ENCODE data around the gene LRBA. TPM values are rescaled to one million over a fixed set of nuclear protein-coding genes. Genes with fewer than 3 reads are reported as not detected.

LRBA gene
- total and polyA plus RNA-seq, 2 donors (not counting 3 experiments of a cell fraction or from before 2014, with no cell fraction given), result 18.0 to 35.1 TPM

- ChIA-PET CTCF (interaction anchor here (0.7 to 3.1 kb wide), 18 partner anchors 8 to 650 kb away, joined by 3 to 23 read pairs (median 4); no protein-coding TSS in a partner anchor), POLR2A (no interaction called here)
- intact Hi-C loops (cut with micrococcal nuclease), result no loop called here
- no peak overlapping the region for H3K27ac ChIP-seq (ENCODE audit: insufficient read depth, low read depth, low read length)
- TF ChIP-seq, protein P1, sequence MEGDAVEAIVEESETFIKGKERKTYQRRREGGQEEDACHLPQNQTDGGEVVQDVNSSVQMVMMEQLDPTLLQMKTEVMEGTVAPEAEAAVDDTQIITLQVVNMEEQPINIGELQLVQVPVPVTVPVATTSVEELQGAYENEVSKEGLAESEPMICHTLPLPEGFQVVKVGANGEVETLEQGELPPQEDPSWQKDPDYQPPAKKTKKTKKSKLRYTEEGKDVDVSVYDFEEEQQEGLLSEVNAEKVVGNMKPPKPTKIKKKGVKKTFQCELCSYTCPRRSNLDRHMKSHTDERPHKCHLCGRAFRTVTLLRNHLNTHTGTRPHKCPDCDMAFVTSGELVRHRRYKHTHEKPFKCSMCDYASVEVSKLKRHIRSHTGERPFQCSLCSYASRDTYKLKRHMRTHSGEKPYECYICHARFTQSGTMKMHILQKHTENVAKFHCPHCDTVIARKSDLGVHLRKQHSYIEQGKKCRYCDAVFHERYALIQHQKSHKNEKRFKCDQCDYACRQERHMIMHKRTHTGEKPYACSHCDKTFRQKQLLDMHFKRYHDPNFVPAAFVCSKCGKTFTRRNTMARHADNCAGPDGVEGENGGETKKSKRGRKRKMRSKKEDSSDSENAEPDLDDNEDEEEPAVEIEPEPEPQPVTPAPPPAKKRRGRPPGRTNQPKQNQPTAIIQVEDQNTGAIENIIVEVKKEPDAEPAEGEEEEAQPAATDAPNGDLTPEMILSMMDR (IDR thresholded peaks at IDR 0.05; ENCODE audit: extremely low read depth in 1 of 2, insufficient read depth in 1 of 2, low read depth in 1 of 2, low read length in 2 of 2), result peak in 1 of 2 donors; percentile 5
- TF ChIP-seq GATA2 (IDR thresholded peaks at IDR 0.05; ENCODE audit: insufficient read depth, insufficient read length, low read depth, low read length), result no peak
- no peaks in the 10 kb centered on the region for H4K20me1 ChIP-seq (replicated peaks; ENCODE audit: control insufficient read depth, extremely low read depth, insufficient read depth, low read length)
- H3K9me1 ChIP-seq (replicated peaks; ENCODE audit: control insufficient read depth, extremely low read depth, insufficient read depth, low read length), result no peaks in the 10 kb centered on the region
- no peaks in the 10 kb centered on the region for H3K27me3 ChIP-seq (ENCODE audit: control insufficient read depth in 2 of 2, insufficient read depth in 2 of 2, low read length in 2 of 2)
- DNase-seq (ENCODE audit: low read depth, low spot score) (peak; percentile 45), FAIRE-seq (peak; percentile 59)
- no TSS peak for BruUV-seq (replicated peaks)
- no peak overlapping the region for H3K4me2 ChIP-seq (ENCODE audit: insufficient read depth, low read length)
- H3K9ac ChIP-seq (replicated peaks; ENCODE audit: extremely low read depth, insufficient read depth, low read length), result no peak overlapping the region
- H3K9me3 ChIP-seq (replicated peaks; ENCODE audit: control insufficient read depth, insufficient read depth, low read length), result no peaks in the 10 kb centered on the region
- H3K36me3 ChIP-seq (ENCODE audit: control insufficient read depth in 2 of 2, extremely low read depth in 1 of 2, insufficient read depth in 2 of 2, low read length in 2 of 2), result no peaks in the 10 kb centered on the region
- dilution Hi-C loops (cut with MboI; ENCODE audit: extremely low pct_ligation_motif_present, low sequenced_read_pairs), result no loop called here
- H3K4me1 ChIP-seq (ENCODE audit: control insufficient read depth, extremely low read depth, insufficient read depth, low read length), result no peaks in the 10 kb centered on the region
- H3K4me3 ChIP-seq (replicated peaks in 1 of 3; ENCODE audit: insufficient read depth in 1 of 3, low read depth in 1 of 3, low read length in 3 of 3), result no peak overlapping the region
- H3K79me2 ChIP-seq (ENCODE audit: control insufficient read depth, insufficient read depth, low read length), result no peaks in the 10 kb centered on the region
- H2AFZ ChIP-seq (ENCODE audit: low read depth, low read length), result no peak overlapping the region
Measured at GRCh38 chr4:150217192-150217591, 797.9 kb downstream of the LRBA start.

- dilution Hi-C loops (cut with MboI; ENCODE audit: extremely low pct_ligation_motif_present, low sequenced_read_pairs), result no loop called here
- no peak overlapping the region for H3K9ac ChIP-seq (replicated peaks; ENCODE audit: extremely low read depth, insufficient read depth, low read length)
- BruUV-seq (replicated peaks), result no TSS peak
Measured at GRCh38 chr4:150216726-150217125, 798.4 kb downstream of the LRBA start.

More at GRCh38 chr4:150216726-150217125, 798.4 kb downstream of the LRBA start:
- Histone ChIP-seq H3K36me3 (ENCODE audit: control insufficient read depth in 2 of 2, extremely low read depth in 1 of 2, insufficient read depth in 2 of 2, low read length in 2 of 2) (no peaks in the 10 kb centered on the region), H3K27ac (ENCODE audit: insufficient read depth, low read depth, low read length) (no peak overlapping the region), H3K9me3 (replicated peaks; ENCODE audit: control insufficient read depth, insufficient read depth, low read length) (no peaks in the 10 kb centered on the region), H4K20me1 (replicated peaks; ENCODE audit: control insufficient read depth, extremely low read depth, insufficient read depth, low read length) (no peaks in the 10 kb centered on the region), H2AFZ (ENCODE audit: low read depth, low read length) (no peak overlapping the region), H3K27me3 (ENCODE audit: control insufficient read depth in 2 of 2, insufficient read depth in 2 of 2, low read length in 2 of 2) (no peaks in the 10 kb centered on the region), H3K79me2 (ENCODE audit: control insufficient read depth, insufficient read depth, low read length) (no peaks in the 10 kb centered on the region), H3K4me1 (ENCODE audit: control insufficient read depth, extremely low read depth, insufficient read depth, low read length) (no peaks in the 10 kb centered on the region), H3K4me3 (replicated peaks in 1 of 3; ENCODE audit: insufficient read depth in 1 of 3, low read depth in 1 of 3, low read length in 3 of 3) (no peak overlapping the region), H3K9me1 (replicated peaks; ENCODE audit: control insufficient read depth, extremely low read depth, insufficient read depth, low read length) (no peaks in the 10 kb centered on the region), H3K4me2 (ENCODE audit: insufficient read depth, low read length) (no peak overlapping the region)
- POLR2A ChIA-PET, result no interaction called here
- TF ChIP-seq EZH2 (IDR thresholded peaks at IDR 0.05; ENCODE audit: borderline replicate concordance, low read depth, low read length, severe bottlenecking) (no peak), GATA2 (IDR thresholded peaks at IDR 0.05; ENCODE audit: insufficient read depth, insufficient read length, low read depth, low read length) (no peak), JUN (IDR thresholded peaks at IDR 0.05; ENCODE audit: borderline replicate concordance, insufficient read depth, insufficient read length, low read depth) (no peak), POLR2AphosphoS5 (IDR thresholded peaks at IDR 0.05; ENCODE audit: insufficient read depth, low read depth, low read length) (no peak)
- TF ChIP-seq, protein P2, sequence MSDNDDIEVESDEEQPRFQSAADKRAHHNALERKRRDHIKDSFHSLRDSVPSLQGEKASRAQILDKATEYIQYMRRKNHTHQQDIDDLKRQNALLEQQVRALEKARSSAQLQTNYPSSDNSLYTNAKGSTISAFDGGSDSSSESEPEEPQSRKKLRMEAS (IDR thresholded peaks at IDR 0.05; ENCODE audit: insufficient read depth, insufficient read length), result no peak
- FAIRE-seq (no peak), DNase-seq (ENCODE audit: low read depth, low spot score) (no peak)
- intact Hi-C loops (cut with micrococcal nuclease), result no loop called here
- CTCF ChIA-PET, result interaction anchor here (0.7 to 3.1 kb wide), 18 partner anchors 8 to 651 kb away, joined by 3 to 23 read pairs (median 5); no protein-coding TSS in a partner anchor
